Activated CD4-positive, alpha-beta T cell treated with anti-CD3 and anti-CD28 coated beads, Interleukin-2, amount 10 ng/mL, durations not matched to agents 7 days and 5 days (primary cell): ENCODE data around the gene LRRC28. TPM values are rescaled to one million over a fixed set of nuclear protein-coding genes. Genes with fewer than 3 reads are reported as not detected.

Experiments
- CTCF ChIA-PET: fragments of 350-600 bp; sonication (Branson Sonifier 250); formaldehyde crosslinking; loops from one replicate; lab custom pipeline; 2021; ENCODE audit warnings: antibody characterized with exemption; lab: Charles Lee
- POLR2A ChIA-PET: fragments of 350-600 bp; sonication (Branson Sonifier 250); formaldehyde crosslinking; loops from one replicate; lab custom pipeline; 2021; ENCODE audit warnings: antibody characterized with exemption; lab: Charles Lee
- DNase-seq: peaks from one replicate; pipeline ENCODE4 v3.0.0-alpha.2; 2020
- H3K27ac Mint-ChIP-seq: one replicate; pipeline ENCODE4 v1.8.0; 2021; ENCODE audit warnings: mild to moderate bottlenecking, moderate library complexity, mixed read lengths
- H3K27me3 Mint-ChIP-seq: one replicate; pipeline ENCODE4 v1.8.0; 2021; ENCODE audit warnings: mixed read lengths
- H3K36me3 Mint-ChIP-seq: one replicate; pipeline ENCODE4 v1.8.0; 2021; ENCODE audit warnings: low read depth, mixed read lengths
- H3K4me1 Mint-ChIP-seq: one replicate; pipeline ENCODE4 v1.8.0; 2021; ENCODE audit warnings: mixed read lengths
- H3K4me3 Mint-ChIP-seq: one replicate; pipeline ENCODE4 v1.8.0; 2021; ENCODE audit warnings: mild to moderate bottlenecking, moderate library complexity, mixed read lengths
- H3K9me3 Mint-ChIP-seq: one replicate; pipeline ENCODE4 v1.8.0; 2021; ENCODE audit warnings: mixed read lengths
- total RNA-seq, 2 experiments: library from RNA; stranded (reverse); gene quantifications; one replicate each; pipeline ENCODE4 v1.2.3, GENCODE V29; 2021

LRRC28 gene
- total RNA-seq, 2 experiments from 2014 or later = 19.2 to 26.0 TPM

- ChIA-PET CTCF (interaction anchor here (2.9 kb wide), 1 partner anchor 294 kb away, joined by 10 read pairs; no protein-coding TSS in a partner anchor), POLR2A (no interaction called here)
- no peak for DNase-seq
- Mint-ChIP-seq H3K4me3 (no peak overlapping the region), H3K36me3 (no peaks in the 10 kb centered on the region), H3K4me1 (peaks cover 18% of the 10 kb centered on the region), H3K9me3 (no peaks in the 10 kb centered on the region), H3K27ac (no peak overlapping the region), H3K27me3 (no peaks in the 10 kb centered on the region)
These were observed 159.2 kb downstream of the LRRC28 start for GRCh38 chr15:99410477-99410876.

- DNase-seq = no peak
- Mint-ChIP-seq H3K9me3 (no peaks in the 10 kb centered on the region), H3K4me3 (no peak overlapping the region), H3K27me3 (no peaks in the 10 kb centered on the region), H3K4me1 (peaks cover 18% of the 10 kb centered on the region), H3K36me3 (no peaks in the 10 kb centered on the region), H3K27ac (no peak overlapping the region)
- CTCF ChIA-PET = interaction anchor here (1.0 to 2.9 kb wide), 2 partner anchors 20 to 293 kb away, joined by 3 to 10 read pairs; no protein-coding TSS in a partner anchor
- POLR2A ChIA-PET = no interaction called here
These were observed 160.0 kb downstream of the LRRC28 start for GRCh38 chr15:99411234-99411633.

- H3K27ac Mint-ChIP-seq = no peak overlapping the region
- peaks cover 18% of the 10 kb centered on the region for H3K4me1 Mint-ChIP-seq
- no peaks in the 10 kb centered on the region for H3K9me3 Mint-ChIP-seq
- H3K4me3 Mint-ChIP-seq = no peak overlapping the region
- ChIA-PET POLR2A (no interaction called here), CTCF (interaction anchor here (1.0 kb wide), 1 partner anchor 21 kb away, joined by 3 read pairs; no protein-coding TSS in a partner anchor)
- H3K36me3 Mint-ChIP-seq = no peaks in the 10 kb centered on the region
- H3K27me3 Mint-ChIP-seq = no peaks in the 10 kb centered on the region
- no peak for DNase-seq
These were observed 160.8 kb downstream of the LRRC28 start for GRCh38 chr15:99412082-99412481.

GRCh38 chr15:99412626-99413025, 161.3 kb downstream of the LRRC28 start:
- ChIA-PET CTCF (no interaction called here), POLR2A (no interaction called here)
- DNase-seq = no peak
- Mint-ChIP-seq H3K36me3 (no peaks in the 10 kb centered on the region), H3K27ac (no peak overlapping the region), H3K27me3 (no peaks in the 10 kb centered on the region), H3K4me3 (no peak overlapping the region), H3K4me1 (peaks cover 14% of the 10 kb centered on the region), H3K9me3 (no peaks in the 10 kb centered on the region)

GRCh38 chr15:99413955-99414754, 162.9 kb downstream of the LRRC28 start:
- H3K36me3 Mint-ChIP-seq = peaks cover 3% of the 10 kb centered on the region
- no peaks in the 10 kb centered on the region for H3K9me3 Mint-ChIP-seq
- peaks cover under 1% of the 10 kb centered on the region for H3K4me1 Mint-ChIP-seq
- H3K4me3 Mint-ChIP-seq = no peak overlapping the region
- no peak for DNase-seq
- ChIA-PET POLR2A (no interaction called here), CTCF (interaction anchor here (1.2 kb wide), 1 partner anchor 9 kb away, joined by 3 read pairs; no protein-coding TSS in a partner anchor)
- no peak overlapping the region for H3K27ac Mint-ChIP-seq
- peaks cover 2% of the 10 kb centered on the region for H3K27me3 Mint-ChIP-seq

GRCh38 chr15:99414755-99415731, 163.8 kb downstream of the LRRC28 start:
- Mint-ChIP-seq H3K4me1 (no peaks in the 10 kb centered on the region), H3K36me3 (peaks cover 3% of the 10 kb centered on the region), H3K27ac (no peak overlapping the region), H3K27me3 (peaks cover 2% of the 10 kb centered on the region), H3K9me3 (no peaks in the 10 kb centered on the region), H3K4me3 (no peak overlapping the region)
- ChIA-PET POLR2A (no interaction called here), CTCF (interaction anchor here (1.1 to 1.2 kb wide), 2 partner anchors 9 to 11 kb away, joined by 3 read pairs; no protein-coding TSS in a partner anchor)
- no peak for DNase-seq

GRCh38 chr15:99416191-99417188, 165.2 kb downstream of the LRRC28 start:
- CTCF ChIA-PET = interaction anchor here (0.6 to 1.5 kb wide), 3 partner anchors 8 to 34 kb away, joined by 3 read pairs; no protein-coding TSS in a partner anchor
- Mint-ChIP-seq H3K27ac (no peak overlapping the region), H3K36me3 (peaks cover 17% of the 10 kb centered on the region), H3K4me3 (no peak overlapping the region), H3K9me3 (peaks cover 4% of the 10 kb centered on the region), H3K4me1 (peaks cover 14% of the 10 kb centered on the region), H3K27me3 (peaks cover 2% of the 10 kb centered on the region)
- POLR2A ChIA-PET = no interaction called here
- no peak for DNase-seq

GRCh38 chr15:99421172-99421656, 169.9 kb downstream of the LRRC28 start:
- peak overlapping the region; percentile 50 for H3K4me3 Mint-ChIP-seq
- peaks cover 49% of the 10 kb centered on the region for H3K4me1 Mint-ChIP-seq
- ChIA-PET CTCF (interaction anchor here (1.2 to 2.0 kb wide), 4 partner anchors 9 to 81 kb away, joined by 3 to 6 read pairs (median 4); no protein-coding TSS in a partner anchor), POLR2A (no interaction called here)
- H3K27ac Mint-ChIP-seq = peak overlapping the region; percentile 92
- peaks cover 2% of the 10 kb centered on the region for H3K27me3 Mint-ChIP-seq
- H3K36me3 Mint-ChIP-seq = peaks cover 26% of the 10 kb centered on the region
- peak; percentile 74 for DNase-seq
- H3K9me3 Mint-ChIP-seq = peaks cover 13% of the 10 kb centered on the region

GRCh38 chr15:99421758-99422157, 170.5 kb downstream of the LRRC28 start:
- Mint-ChIP-seq H3K36me3 (peaks cover 26% of the 10 kb centered on the region), H3K4me1 (peaks cover 55% of the 10 kb centered on the region), H3K4me3 (no peak overlapping the region), H3K27me3 (peaks cover 2% of the 10 kb centered on the region), H3K9me3 (peaks cover 13% of the 10 kb centered on the region), H3K27ac (peak overlapping the region; percentile 92)
- CTCF ChIA-PET = interaction anchor here (1.2 to 2.0 kb wide), 3 partner anchors 14 to 81 kb away, joined by 3 to 5 read pairs (median 3); no protein-coding TSS in a partner anchor
- POLR2A ChIA-PET = no interaction called here
- DNase-seq = no peak

- Mint-ChIP-seq H3K4me1 (peaks cover 59% of the 10 kb centered on the region), H3K36me3 (peaks cover 26% of the 10 kb centered on the region), H3K27me3 (peaks cover 2% of the 10 kb centered on the region), H3K4me3 (no peak overlapping the region), H3K9me3 (peaks cover 13% of the 10 kb centered on the region), H3K27ac (peak overlapping the region; percentile 61)
- no peak for DNase-seq
- CTCF ChIA-PET = interaction anchor here (0.9 kb wide), 1 partner anchor 9 kb away, joined by 3 read pairs; no protein-coding TSS in a partner anchor
- POLR2A ChIA-PET = no interaction called here
These were observed 172.2 kb downstream of the LRRC28 start for GRCh38 chr15:99423186-99424130.
